ENCODE data around the gene CBX1. TPM values are rescaled to one million over a fixed set of nuclear protein-coding genes. Genes with fewer than 3 reads are reported as not detected.

Gene CBX1
- total and polyA plus RNA-seq, 2 of the 13 experiments (the other 11 are each of a cell fraction or from before 2014, with no cell fraction given), result 17.8 to 108 TPM

DNA sequence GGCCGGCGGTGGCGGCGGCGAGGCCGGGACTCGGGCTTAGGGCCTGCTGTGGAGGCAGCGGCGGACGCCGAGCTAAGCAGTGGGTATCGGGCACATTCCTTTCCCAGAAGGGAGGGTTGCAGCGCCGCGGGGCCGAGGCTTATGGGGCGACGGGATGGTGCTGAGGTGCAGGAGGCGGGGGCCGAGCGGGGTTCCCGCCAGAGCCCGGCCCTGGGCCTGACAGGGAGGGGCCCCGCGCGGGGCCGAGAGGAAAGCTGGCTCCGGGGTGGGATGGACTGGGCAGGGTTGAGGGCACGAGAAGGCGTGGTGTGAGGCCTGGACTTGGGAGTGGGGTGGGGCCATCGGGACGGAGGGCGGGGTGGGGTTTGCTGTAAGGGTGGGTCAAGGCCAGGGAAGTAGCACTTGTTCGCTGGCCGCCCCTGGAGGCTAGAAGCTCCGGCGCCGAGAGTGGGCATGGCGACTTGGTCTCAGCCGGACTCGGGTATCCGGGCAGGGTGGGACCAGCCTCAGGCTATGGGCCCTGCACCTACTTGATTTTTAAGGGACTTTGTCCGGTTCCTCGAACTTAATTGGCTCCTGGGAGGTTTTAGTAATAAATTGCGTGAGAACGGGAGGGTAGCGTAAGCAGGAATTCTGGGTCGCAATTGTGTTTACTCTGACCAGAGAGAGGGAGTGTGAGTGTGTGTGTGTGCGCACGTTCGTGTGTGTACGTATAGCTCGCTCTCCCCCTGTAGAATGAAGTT, 52.7 kb downstream of the CBX1 start (continued):
- TF ChIP-seq BCL3 (CRISPR knock-in tag; IDR thresholded peaks at IDR 0.05) (peak; percentile 86), ZFP82 (CRISPR knock-in tag; IDR thresholded peaks at IDR 0.05; ENCODE audit: borderline replicate concordance) (0 out of 2 replicates have a peak, but pooled peaks have one; percentile 73), ZBTB1 (CRISPR knock-in tag; IDR thresholded peaks at IDR 0.05; ENCODE audit: borderline replicate concordance) (no peak), IKZF5 (CRISPR knock-in tag; IDR thresholded peaks at IDR 0.05) (peak; percentile 86), NFYB (CRISPR knock-in tag; IDR thresholded peaks at IDR 0.05) (peak; percentile 30; the same call in 1 of the 2 replicates), EEA1 (CRISPR knock-in tag; IDR thresholded peaks at IDR 0.05; ENCODE audit: borderline replicate concordance) (0 out of 2 replicates have a peak, but pooled peaks have one; percentile 24), ERF (CRISPR knock-in tag; IDR thresholded peaks at IDR 0.05) (peak; percentile 77), POLR2AphosphoS2 (IDR thresholded peaks at IDR 0.05; ENCODE audit: low read depth, low read length) (no peak), GLI4 (CRISPR knock-in tag; IDR thresholded peaks at IDR 0.05; ENCODE audit: borderline replicate concordance) (0 out of 2 replicates have a peak, but pooled peaks have one; percentile 9), NFE2L2 (IDR thresholded peaks at IDR 0.05; ENCODE audit: low read length) (peak; percentile 7; the same call in 1 of the 2 replicates), PAWR (CRISPR knock-in tag; IDR thresholded peaks at IDR 0.05; ENCODE audit: borderline replicate concordance) (no peak; the same call in 1 of the 2 replicates), ZNF275 (CRISPR knock-in tag; IDR thresholded peaks at IDR 0.05; ENCODE audit: borderline replicate concordance) (0 out of 2 replicates have a peak, but pooled peaks have one; percentile 85), ZNF713 (CRISPR knock-in tag; IDR thresholded peaks at IDR 0.05) (peak; percentile 59; the same call in 1 of the 2 replicates), GATA4 (IDR thresholded peaks at IDR 0.05; ENCODE audit: borderline replicate concordance, low read depth) (peak; percentile 74; the same call in 1 of the 2 replicates), ZNF652 (CRISPR knock-in tag; IDR thresholded peaks at IDR 0.05; ENCODE audit: borderline replicate concordance, low read depth) (no peak), NPAS2 (CRISPR knock-in tag; IDR thresholded peaks at IDR 0.05; ENCODE audit: borderline replicate concordance) (no peak), ZNF883 (CRISPR knock-in tag; IDR thresholded peaks at IDR 0.05; ENCODE audit: not compliant biosample characterization) (peak; percentile 79), ZNF124 (CRISPR knock-in tag; IDR thresholded peaks at IDR 0.05) (0 out of 2 replicates have a peak, but pooled peaks have one; percentile 79), PAF1 (CRISPR knock-in tag; IDR thresholded peaks at IDR 0.05) (no peak), FLYWCH1 (CRISPR knock-in tag; IDR thresholded peaks at IDR 0.05) (no peak)
- TF ChIP-seq, protein P1, sequence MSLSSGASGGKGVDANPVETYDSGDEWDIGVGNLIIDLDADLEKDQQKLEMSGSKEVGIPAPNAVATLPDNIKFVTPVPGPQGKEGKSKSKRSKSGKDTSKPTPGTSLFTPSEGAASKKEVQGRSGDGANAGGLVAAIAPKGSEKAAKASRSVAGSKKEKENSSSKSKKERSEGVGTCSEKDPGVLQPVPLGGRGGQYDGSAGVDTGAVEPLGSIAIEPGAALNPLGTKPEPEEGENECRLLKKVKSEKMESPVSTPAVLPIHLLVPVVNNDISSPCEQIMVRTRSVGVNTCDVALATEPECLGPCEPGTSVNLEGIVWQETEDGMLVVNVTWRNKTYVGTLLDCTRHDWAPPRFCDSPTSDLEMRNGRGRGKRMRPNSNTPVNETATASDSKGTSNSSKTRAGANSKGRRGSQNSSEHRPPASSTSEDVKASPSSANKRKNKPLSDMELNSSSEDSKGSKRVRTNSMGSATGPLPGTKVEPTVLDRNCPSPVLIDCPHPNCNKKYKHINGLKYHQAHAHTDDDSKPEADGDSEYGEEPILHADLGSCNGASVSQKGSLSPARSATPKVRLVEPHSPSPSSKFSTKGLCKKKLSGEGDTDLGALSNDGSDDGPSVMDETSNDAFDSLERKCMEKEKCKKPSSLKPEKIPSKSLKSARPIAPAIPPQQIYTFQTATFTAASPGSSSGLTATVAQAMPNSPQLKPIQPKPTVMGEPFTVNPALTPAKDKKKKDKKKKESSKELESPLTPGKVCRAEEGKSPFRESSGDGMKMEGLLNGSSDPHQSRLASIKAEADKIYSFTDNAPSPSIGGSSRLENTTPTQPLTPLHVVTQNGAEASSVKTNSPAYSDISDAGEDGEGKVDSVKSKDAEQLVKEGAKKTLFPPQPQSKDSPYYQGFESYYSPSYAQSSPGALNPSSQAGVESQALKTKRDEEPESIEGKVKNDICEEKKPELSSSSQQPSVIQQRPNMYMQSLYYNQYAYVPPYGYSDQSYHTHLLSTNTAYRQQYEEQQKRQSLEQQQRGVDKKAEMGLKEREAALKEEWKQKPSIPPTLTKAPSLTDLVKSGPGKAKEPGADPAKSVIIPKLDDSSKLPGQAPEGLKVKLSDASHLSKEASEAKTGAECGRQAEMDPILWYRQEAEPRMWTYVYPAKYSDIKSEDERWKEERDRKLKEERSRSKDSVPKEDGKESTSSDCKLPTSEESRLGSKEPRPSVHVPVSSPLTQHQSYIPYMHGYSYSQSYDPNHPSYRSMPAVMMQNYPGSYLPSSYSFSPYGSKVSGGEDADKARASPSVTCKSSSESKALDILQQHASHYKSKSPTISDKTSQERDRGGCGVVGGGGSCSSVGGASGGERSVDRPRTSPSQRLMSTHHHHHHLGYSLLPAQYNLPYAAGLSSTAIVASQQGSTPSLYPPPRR (CRISPR knock-in tag; IDR thresholded peaks at IDR 0.05; ENCODE audit: borderline replicate concordance), result peak; percentile 66; the same call in 1 of the 2 replicates
